ENCODE data around the gene MICAL1. TPM values are rescaled to one million over a fixed set of nuclear protein-coding genes. Genes with fewer than 3 reads are reported as not detected.

MICAL1 gene, protein sequence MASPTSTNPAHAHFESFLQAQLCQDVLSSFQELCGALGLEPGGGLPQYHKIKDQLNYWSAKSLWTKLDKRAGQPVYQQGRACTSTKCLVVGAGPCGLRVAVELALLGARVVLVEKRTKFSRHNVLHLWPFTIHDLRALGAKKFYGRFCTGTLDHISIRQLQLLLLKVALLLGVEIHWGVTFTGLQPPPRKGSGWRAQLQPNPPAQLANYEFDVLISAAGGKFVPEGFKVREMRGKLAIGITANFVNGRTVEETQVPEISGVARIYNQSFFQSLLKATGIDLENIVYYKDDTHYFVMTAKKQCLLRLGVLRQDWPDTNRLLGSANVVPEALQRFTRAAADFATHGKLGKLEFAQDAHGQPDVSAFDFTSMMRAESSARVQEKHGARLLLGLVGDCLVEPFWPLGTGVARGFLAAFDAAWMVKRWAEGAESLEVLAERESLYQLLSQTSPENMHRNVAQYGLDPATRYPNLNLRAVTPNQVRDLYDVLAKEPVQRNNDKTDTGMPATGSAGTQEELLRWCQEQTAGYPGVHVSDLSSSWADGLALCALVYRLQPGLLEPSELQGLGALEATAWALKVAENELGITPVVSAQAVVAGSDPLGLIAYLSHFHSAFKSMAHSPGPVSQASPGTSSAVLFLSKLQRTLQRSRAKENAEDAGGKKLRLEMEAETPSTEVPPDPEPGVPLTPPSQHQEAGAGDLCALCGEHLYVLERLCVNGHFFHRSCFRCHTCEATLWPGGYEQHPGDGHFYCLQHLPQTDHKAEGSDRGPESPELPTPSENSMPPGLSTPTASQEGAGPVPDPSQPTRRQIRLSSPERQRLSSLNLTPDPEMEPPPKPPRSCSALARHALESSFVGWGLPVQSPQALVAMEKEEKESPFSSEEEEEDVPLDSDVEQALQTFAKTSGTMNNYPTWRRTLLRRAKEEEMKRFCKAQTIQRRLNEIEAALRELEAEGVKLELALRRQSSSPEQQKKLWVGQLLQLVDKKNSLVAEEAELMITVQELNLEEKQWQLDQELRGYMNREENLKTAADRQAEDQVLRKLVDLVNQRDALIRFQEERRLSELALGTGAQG
- 782 TPM for total RNA-seq (ENCODE audit: unreplicated experiment)
- long read RNA-seq, transcript MICAL1-202 (25 exons, 3,645 nt): major isoform, 28 of 173 reads
- long read RNA-seq, partial matches to known transcripts: 93 of 173 reads
- long read RNA-seq, other reads (novel, unspliced or antisense): 47 of 173 reads

DNA sequence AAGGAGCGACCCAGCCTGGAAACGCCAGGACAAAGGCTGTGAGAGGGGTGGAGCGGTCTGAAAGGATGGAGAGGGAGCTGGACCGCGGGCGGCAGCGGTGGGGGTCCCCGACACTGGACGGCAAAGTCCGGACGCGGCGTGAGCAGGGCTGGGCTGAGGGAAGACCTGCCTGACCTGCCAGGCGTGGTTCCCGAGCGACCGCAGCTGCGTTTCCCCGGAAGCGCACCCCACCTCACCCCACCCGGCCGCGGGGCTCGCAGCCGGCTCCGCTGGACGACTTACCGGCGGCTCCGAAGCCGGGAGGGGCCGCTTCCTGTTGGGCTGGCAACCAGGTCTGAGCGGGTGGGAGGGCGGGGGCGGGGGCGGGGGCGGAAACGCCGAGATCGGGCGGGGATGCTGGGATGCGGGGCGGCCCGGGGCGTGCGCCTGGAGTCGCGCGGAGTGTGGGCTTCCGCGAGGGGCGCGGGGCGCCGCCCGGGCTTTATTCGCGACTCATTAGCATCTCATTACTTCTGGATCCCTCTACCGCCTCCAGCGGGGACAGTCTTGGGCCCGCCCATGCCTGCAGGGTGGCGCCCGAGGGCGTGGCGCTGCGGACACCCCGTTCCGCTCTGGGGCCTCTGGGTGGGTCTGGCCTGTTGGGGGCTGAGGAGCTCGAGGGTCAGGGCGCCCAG is at the start of gene MICAL1:
TSS of gene MICAL1 (minus strand) at position 336 of the 674 bp plus-strand sequence. CDS start 1,576 bp downstream, outside the sequence.
- Mint-ChIP-seq H3K27ac (ENCODE audit: unreplicated experiment) (peak within 1 kb of the TSS; percentile 99), H3K4me3 (ENCODE audit: unreplicated experiment) (peak within 1 kb of the TSS; percentile 94), H3K9me3 (ENCODE audit: unreplicated experiment) (peaks cover 22% of the 10 kb centered on the region), H3K36me3 (ENCODE audit: unreplicated experiment) (peaks cover 4% of the 10 kb centered on the region), H3K27me3 (ENCODE audit: unreplicated experiment) (peaks cover 15% of the 10 kb centered on the region), H3K4me1 (ENCODE audit: low read depth, unreplicated experiment) (peaks cover 27% of the 10 kb centered on the region)
- DNase-seq: peak; percentile 87
- TF ChIP-seq, protein P1, sequence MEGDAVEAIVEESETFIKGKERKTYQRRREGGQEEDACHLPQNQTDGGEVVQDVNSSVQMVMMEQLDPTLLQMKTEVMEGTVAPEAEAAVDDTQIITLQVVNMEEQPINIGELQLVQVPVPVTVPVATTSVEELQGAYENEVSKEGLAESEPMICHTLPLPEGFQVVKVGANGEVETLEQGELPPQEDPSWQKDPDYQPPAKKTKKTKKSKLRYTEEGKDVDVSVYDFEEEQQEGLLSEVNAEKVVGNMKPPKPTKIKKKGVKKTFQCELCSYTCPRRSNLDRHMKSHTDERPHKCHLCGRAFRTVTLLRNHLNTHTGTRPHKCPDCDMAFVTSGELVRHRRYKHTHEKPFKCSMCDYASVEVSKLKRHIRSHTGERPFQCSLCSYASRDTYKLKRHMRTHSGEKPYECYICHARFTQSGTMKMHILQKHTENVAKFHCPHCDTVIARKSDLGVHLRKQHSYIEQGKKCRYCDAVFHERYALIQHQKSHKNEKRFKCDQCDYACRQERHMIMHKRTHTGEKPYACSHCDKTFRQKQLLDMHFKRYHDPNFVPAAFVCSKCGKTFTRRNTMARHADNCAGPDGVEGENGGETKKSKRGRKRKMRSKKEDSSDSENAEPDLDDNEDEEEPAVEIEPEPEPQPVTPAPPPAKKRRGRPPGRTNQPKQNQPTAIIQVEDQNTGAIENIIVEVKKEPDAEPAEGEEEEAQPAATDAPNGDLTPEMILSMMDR (IDR thresholded peaks at IDR 0.05; ENCODE audit: partially characterized antibody, unreplicated experiment): peak; percentile 43

DNA sequence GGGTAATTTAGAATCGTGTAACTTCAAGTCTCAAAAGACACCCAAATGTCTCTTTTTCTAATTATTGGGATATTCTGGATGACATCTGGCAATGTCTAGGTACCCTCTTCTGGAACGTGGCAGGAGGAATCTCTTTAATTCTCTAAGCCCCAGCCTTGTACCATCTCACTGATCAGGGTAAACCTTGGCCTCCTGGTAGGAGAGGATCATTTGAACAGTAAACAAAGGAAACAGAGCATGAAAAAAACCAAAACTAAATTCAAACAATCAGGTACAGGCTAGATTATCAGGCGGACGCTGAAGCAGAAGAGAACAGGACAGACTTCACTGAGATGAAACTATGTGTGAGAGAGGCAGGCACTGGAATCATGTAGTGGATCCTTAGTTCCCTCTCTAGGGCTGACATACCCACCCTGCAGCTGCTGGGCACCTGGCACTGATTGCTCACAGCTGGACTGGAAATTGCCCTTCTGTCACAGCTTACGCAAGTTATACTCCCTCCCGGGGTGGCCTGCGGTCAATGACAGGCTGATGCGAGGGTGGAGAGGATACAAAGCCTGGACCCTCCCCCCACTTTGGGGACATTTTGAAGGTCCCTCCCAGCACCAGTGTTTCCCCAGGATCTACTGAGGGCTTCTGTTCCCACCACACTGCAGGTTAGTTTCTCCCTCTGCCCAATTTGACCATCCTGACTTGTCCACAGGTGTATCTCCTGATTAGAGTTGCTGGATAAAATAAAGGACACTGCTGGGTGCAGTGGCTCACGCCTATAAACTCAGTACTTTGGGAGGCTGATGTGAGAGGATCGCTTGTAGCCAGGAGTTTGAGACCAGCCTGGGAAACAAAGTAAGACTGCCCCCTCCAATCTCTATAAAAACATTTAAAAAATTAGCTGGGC is 48.0 kb upstream of the MICAL1 start:
- Mint-ChIP-seq H3K9me3 (ENCODE audit: unreplicated experiment) (no peaks in the 10 kb centered on the region), H3K4me1 (ENCODE audit: low read depth, unreplicated experiment) (no peaks in the 10 kb centered on the region), H3K36me3 (ENCODE audit: unreplicated experiment) (no peaks in the 10 kb centered on the region), H3K27me3 (ENCODE audit: unreplicated experiment) (no peaks in the 10 kb centered on the region), H3K4me3 (ENCODE audit: unreplicated experiment) (no peak overlapping the region), H3K27ac (ENCODE audit: unreplicated experiment) (no peak overlapping the region)
- TF ChIP-seq, protein P1 (IDR thresholded peaks at IDR 0.05; ENCODE audit: partially characterized antibody, unreplicated experiment): no peak
- DNase-seq: no peak

DNA sequence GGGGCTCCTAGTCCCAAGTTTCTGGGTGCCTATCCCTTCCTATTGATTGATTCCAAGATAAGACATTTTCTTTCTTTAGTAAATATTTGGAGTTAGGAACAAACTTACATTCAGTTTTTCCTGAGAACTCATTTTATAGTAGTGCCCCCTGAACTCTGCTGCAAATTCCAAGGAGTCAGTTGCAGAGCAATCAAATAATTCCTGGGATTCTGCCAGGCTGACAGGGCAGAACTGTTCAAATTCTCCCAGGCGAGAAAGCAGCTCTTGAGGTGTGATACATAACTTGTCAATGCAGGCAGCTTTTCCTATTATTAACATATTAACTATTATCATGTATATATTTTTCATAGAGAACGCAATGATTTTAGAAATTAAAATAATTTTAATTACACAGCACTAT is 43.4 kb upstream of the MICAL1 start:
- H3K27me3 Mint-ChIP-seq (ENCODE audit: unreplicated experiment): no peaks in the 10 kb centered on the region
- TF ChIP-seq, protein P1 (IDR thresholded peaks at IDR 0.05; ENCODE audit: partially characterized antibody, unreplicated experiment): no peak
- H3K9me3 Mint-ChIP-seq (ENCODE audit: unreplicated experiment): no peaks in the 10 kb centered on the region
- H3K4me3 Mint-ChIP-seq (ENCODE audit: unreplicated experiment): no peak overlapping the region
- H3K36me3 Mint-ChIP-seq (ENCODE audit: unreplicated experiment): no peaks in the 10 kb centered on the region
- H3K4me1 Mint-ChIP-seq (ENCODE audit: low read depth, unreplicated experiment): no peaks in the 10 kb centered on the region
- DNase-seq: no peak
- no peak overlapping the region for H3K27ac Mint-ChIP-seq (ENCODE audit: unreplicated experiment)

DNA sequence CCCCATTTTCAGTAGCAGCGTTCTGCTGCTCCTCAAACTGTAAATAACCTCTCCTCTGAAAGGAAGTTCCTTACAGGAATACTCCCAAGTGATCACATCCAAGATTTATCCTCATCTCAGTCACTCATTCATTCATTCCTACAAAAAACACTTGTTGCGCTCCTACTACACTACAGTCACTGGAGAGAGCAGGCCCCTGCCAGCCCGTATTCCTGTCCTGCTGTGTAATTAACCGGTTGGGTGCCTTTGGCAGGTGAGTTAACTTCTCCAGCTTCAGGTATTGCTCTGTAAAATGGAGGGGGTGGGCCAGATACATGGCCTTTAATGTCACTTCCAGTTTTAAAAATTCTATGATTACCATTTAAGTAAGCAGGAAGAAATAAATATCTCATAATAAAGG is 42.5 kb upstream of the MICAL1 start:
- TF ChIP-seq, protein P1 (IDR thresholded peaks at IDR 0.05; ENCODE audit: partially characterized antibody, unreplicated experiment): no peak
- Mint-ChIP-seq H3K27ac (ENCODE audit: unreplicated experiment) (no peak overlapping the region), H3K9me3 (ENCODE audit: unreplicated experiment) (no peaks in the 10 kb centered on the region), H3K27me3 (ENCODE audit: unreplicated experiment) (no peaks in the 10 kb centered on the region), H3K4me3 (ENCODE audit: unreplicated experiment) (no peak overlapping the region), H3K36me3 (ENCODE audit: unreplicated experiment) (no peaks in the 10 kb centered on the region), H3K4me1 (ENCODE audit: low read depth, unreplicated experiment) (no peaks in the 10 kb centered on the region)
- DNase-seq: no peak

Data from glutamatergic neuron (in vitro differentiated cells).